ENCODE measurements around the gene MAPKAPK5. TPM values are rescaled to one million over a fixed set of nuclear protein-coding genes. Genes with fewer than 3 reads are reported as not detected.
A peak's percentile ranks its signal among the peaks of the same experiment; 100 is the strongest.

The MAPKAPK5 gene
- total RNA-seq, 1 donor from 2014 or later, result 6.4 TPM

- Histone ChIP-seq H3K36me3 (peaks cover 3 to 9% of the 10 kb centered on the region in 2 donors), H3K9me3 (no peaks in the 10 kb centered on the region), H3K4me3 (no peak overlapping the region), H3K27ac (no peak overlapping the region), H3K27me3 (no peaks in the 10 kb centered on the region), H3K4me1 (peaks cover 4 to 13% of the 10 kb centered on the region in 2 donors)
- TF ChIP-seq, protein P1, sequence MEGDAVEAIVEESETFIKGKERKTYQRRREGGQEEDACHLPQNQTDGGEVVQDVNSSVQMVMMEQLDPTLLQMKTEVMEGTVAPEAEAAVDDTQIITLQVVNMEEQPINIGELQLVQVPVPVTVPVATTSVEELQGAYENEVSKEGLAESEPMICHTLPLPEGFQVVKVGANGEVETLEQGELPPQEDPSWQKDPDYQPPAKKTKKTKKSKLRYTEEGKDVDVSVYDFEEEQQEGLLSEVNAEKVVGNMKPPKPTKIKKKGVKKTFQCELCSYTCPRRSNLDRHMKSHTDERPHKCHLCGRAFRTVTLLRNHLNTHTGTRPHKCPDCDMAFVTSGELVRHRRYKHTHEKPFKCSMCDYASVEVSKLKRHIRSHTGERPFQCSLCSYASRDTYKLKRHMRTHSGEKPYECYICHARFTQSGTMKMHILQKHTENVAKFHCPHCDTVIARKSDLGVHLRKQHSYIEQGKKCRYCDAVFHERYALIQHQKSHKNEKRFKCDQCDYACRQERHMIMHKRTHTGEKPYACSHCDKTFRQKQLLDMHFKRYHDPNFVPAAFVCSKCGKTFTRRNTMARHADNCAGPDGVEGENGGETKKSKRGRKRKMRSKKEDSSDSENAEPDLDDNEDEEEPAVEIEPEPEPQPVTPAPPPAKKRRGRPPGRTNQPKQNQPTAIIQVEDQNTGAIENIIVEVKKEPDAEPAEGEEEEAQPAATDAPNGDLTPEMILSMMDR (IDR thresholded peaks at IDR 0.05), result no peak
- intact Hi-C loops (cut with DNase I), result no loop called here
- DNase-seq (ENCODE audit: low spot score in 2 of 2), result no peak
These were observed 3.7 kb upstream of the MAPKAPK5 start for GRCh38 chr12:111838353-111838752.

DNA sequence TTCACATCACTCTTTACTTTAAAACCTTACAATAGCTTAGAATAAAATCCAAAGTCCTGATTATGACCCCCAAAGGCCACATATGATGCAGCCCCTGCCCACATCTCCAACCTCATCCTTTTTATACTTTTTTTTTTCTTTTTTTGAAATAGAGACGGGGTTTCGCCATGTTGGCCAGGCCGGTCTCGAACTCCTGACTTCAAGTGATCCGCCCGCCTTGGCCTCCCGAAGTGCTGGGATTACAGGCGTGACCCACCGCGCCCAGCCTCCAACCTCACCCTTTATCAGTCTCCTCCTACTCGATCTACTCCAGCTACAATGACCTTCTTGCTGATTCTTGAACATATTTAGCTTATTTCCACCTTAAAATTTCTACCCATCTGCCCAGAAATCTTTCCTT is 1.2 kb upstream of the MAPKAPK5 start:
- intact Hi-C loops (cut with DNase I), result loop anchor here (2.0 to 5.0 kb wide), 3 partner anchors 74 to 244 kb away; partner anchors contain the start of genes ALDH2, ATXN2, ERP29 and TMEM116
- TF ChIP-seq, protein P1 (IDR thresholded peaks at IDR 0.05), result no peak
- Histone ChIP-seq H3K27me3 (no peaks in the 10 kb centered on the region), H3K9me3 (no peaks in the 10 kb centered on the region), H3K4me3 (peak overlapping the region; percentile 92 to 96), H3K4me1 (peaks cover 8 to 23% of the 10 kb centered on the region in 2 donors), H3K27ac (peak overlapping the region; percentile 88 to 94), H3K36me3 (peaks cover 3 to 9% of the 10 kb centered on the region in 2 donors)
- DNase-seq (ENCODE audit: low spot score in 2 of 2), result no peak

DNA sequence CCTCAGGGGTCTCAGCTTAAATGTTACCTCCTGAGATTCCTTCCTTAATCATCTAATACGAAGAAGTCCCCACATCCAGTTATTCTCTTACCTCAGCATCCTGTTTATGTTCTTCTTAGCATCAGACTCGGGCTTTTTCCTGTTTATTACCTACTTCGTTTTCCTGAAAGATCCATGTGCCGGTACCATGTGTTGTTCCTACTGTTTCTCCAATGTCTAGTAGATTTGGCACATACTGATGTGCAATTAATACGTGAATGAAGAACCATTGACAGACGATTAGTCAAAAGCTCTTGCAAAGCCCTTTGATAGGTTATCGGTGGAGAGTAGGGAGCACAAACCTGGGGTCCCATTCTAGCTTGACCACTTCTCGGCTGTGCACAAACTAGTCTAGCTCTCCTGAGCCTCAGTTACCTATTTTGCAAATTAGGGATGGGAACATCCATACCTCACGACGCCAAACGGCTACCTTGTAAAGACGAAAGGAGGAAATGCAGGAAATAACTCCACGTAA is 735 bp upstream of the MAPKAPK5 start:
- peaks cover 8 to 23% of the 10 kb centered on the region in 2 donors for H3K4me1 ChIP-seq
- peaks cover 3 to 9% of the 10 kb centered on the region in 2 donors for H3K36me3 ChIP-seq
- TF ChIP-seq, protein P1 (IDR thresholded peaks at IDR 0.05), result no peak
- no peaks in the 10 kb centered on the region for H3K27me3 ChIP-seq
- DNase-seq (ENCODE audit: low spot score in 2 of 2), result no peak
- H3K9me3 ChIP-seq, result no peaks in the 10 kb centered on the region
- peak overlapping the region; percentile 88 to 94 for H3K27ac ChIP-seq
- H3K4me3 ChIP-seq, result peak overlapping the region; percentile 92 to 96
- intact Hi-C loops (cut with DNase I), result loop anchor here (2.0 to 5.0 kb wide), 3 partner anchors 74 to 244 kb away; partner anchors contain the start of genes ALDH2, ATXN2, ERP29 and TMEM116

DNA sequence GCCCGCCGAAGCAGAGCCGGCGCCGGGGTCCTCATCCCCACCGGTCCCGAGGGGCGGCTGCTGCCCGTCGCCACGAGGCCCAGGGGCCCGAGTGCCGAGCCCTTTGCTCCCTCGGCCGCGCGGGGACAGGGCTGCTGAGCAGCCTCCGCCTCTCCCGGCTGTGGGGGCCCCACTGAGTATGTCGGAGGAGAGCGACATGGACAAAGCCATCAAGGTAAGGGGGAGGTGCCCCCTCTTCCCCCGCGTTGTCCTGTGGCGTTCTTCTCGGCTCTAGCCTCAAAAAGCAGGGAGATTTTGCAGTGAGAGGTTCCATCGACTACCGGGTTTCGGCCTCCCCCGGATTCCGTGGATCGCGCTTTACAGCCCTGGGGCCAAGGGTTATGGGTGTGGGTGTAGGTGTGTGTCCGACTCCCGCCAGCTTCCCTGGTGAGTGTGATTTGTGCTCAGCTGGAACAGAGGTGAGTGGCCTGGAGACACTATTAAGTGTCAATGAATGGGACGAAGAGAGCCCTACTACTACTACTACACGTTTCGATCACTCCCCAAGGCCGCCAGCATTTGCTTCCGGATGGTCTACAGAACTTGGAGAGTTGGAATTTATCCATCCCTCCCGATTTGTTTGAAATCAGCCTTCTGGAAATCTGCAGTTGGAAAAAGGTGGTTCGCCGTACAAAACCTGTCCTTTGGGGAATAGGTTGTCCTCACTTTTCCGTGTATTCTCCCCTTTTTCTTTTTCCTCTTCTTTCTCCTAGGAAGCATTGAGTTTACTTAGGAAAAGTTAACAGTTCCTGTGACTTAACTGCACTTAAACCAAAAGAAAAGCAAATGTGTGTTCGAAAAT is 748 bp downstream of the MAPKAPK5 start:
- H3K27ac ChIP-seq, result peak overlapping the region; percentile 88 to 94
- TF ChIP-seq, protein P1 (IDR thresholded peaks at IDR 0.05), result no peak
- peak overlapping the region; percentile 92 to 96 for H3K4me3 ChIP-seq
- H3K36me3 ChIP-seq, result peaks cover 3 to 9% of the 10 kb centered on the region in 2 donors
- H3K27me3 ChIP-seq, result no peaks in the 10 kb centered on the region
- no peaks in the 10 kb centered on the region for H3K9me3 ChIP-seq
- H3K4me1 ChIP-seq, result peaks cover 8 to 23% of the 10 kb centered on the region in 2 donors
- DNase-seq (ENCODE audit: low spot score in 2 of 2), result no peak
- intact Hi-C loops (cut with DNase I), result loop anchor here (5.0 kb wide), 1 partner anchor 245 kb away; the partner anchor contains the start of gene ATXN2

DNA sequence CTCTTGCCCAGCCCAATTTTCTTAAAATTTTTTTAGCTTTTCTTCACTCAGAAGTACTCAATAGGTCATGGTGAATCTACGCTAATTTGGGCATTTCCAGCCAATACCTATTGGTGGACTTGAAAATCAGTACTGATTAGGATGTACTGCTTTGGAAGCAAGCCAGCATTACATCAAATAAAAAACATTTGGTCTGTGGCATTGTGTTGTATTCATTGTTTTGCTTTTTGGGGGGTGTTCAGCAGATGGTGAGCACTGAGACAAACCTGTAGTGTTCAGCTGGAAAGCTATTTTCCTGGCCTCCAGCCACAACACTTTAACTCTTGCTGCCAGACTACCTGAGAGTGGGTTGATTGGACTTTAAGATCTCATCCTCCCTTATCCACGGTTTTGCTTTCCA is 4.0 kb downstream of the MAPKAPK5 start:
- H3K4me3 ChIP-seq, result no peak overlapping the region
- DNase-seq (ENCODE audit: low spot score in 2 of 2), result no peak
- no peaks in the 10 kb centered on the region for H3K9me3 ChIP-seq
- no peak overlapping the region for H3K27ac ChIP-seq
- intact Hi-C loops (cut with DNase I), result no loop called here
- H3K36me3 ChIP-seq, result peaks cover 10 to 11% of the 10 kb centered on the region in 2 donors
- H3K4me1 ChIP-seq, result peaks cover 8 to 14% of the 10 kb centered on the region in 2 donors
- no peaks in the 10 kb centered on the region for H3K27me3 ChIP-seq
- TF ChIP-seq, protein P1 (IDR thresholded peaks at IDR 0.05), result no peak

Measured in ascending aorta (tissue), 2 donors.